DND-41 (cell line): Measurements from ENCODE around the gene TH.

Source experiments
- ATAC-seq: fragments of 200-7000 bp; cut with Tn5 transposase; 3 replicates; pipeline ENCODE4 v1.9.1; 2021; ENCODE audit warnings: low read depth; ENCODE audit not compliant: insufficient read depth
- DNase-seq: peaks from one replicate; pipeline ENCODE4 v3.0.0-alpha.2; 2020
- H2AFZ ChIP-seq: 2 replicates; pipeline ENCODE4 v1.6.0; 2012; ENCODE audit warnings: low read depth, low read length
- H3K27ac ChIP-seq: 2 replicates; pipeline ENCODE4 v1.5.1; 2012; ENCODE audit warnings: low read length, inconsistent platforms
- H3K27me3 ChIP-seq: fragments of 200-600 bp; sonication (generic); 2 replicates; pipeline ENCODE4 v1.6.0; 2012; ENCODE audit warnings: low read length, mild to moderate bottlenecking, inconsistent platforms; ENCODE audit not compliant: insufficient read depth, poor library complexity
- H3K36me3 ChIP-seq: 2 replicates; pipeline ENCODE4 v1.5.1; 2012; ENCODE audit warnings: low read length, inconsistent platforms; ENCODE audit not compliant: insufficient read depth
- H3K4me1 ChIP-seq: 2 replicates; pipeline ENCODE4 v1.5.1; 2012; ENCODE audit warnings: mild to moderate bottlenecking, low read length; ENCODE audit not compliant: insufficient read depth
- H3K4me2 ChIP-seq: 2 replicates; pipeline ENCODE4 v1.6.0; 2012; ENCODE audit warnings: mild to moderate bottlenecking, moderate library complexity, low read length, inconsistent platforms; ENCODE audit not compliant: insufficient read depth
- H3K4me3 ChIP-seq, 2 experiments: fragments of 200-600 bp in 1 of 2; shearing (Covaris generic) in 1 of 2; 2 replicates each; pipeline ENCODE4 v1.5.1; 2012 to 2016; ENCODE audit warnings: inconsistent platforms in 2 of 2, low read length in 2 of 2, mild to moderate bottlenecking in 2 of 2, low read depth in 1 of 2, moderate library complexity in 1 of 2
- H3K79me2 ChIP-seq: 2 replicates; pipeline ENCODE4 v1.6.0; 2012; ENCODE audit warnings: low read length, inconsistent platforms; ENCODE audit not compliant: insufficient read depth
- H3K9ac ChIP-seq: 2 replicates; pipeline ENCODE4 v1.6.0; 2012; ENCODE audit warnings: low read depth, mild to moderate bottlenecking, inconsistent platforms, low read length, moderate library complexity
- H3K9me3 ChIP-seq: 2 replicates; pipeline ENCODE4 v1.5.1; 2012; ENCODE audit warnings: low read length, moderate library complexity, mild to moderate bottlenecking, inconsistent platforms; ENCODE audit not compliant: insufficient read depth, severe bottlenecking
- H4K20me1 ChIP-seq: 2 replicates; pipeline ENCODE4 v1.6.0; 2012; ENCODE audit warnings: low read length; ENCODE audit not compliant: insufficient read depth
- EZH2 ChIP-seq: IDR thresholded peaks from 3 replicates; pipeline ENCODE4 v1.6.1; 2012; ENCODE audit warnings: borderline replicate concordance, low read depth, mild to moderate bottlenecking, moderate library complexity, low read length, inconsistent platforms; ENCODE audit not compliant: severe bottlenecking
- TF ChIP-seq, protein P1 (sequence below): IDR thresholded peaks from 2 replicates; pipeline ENCODE4 v1.5.1; 2012; ENCODE audit warnings: borderline replicate concordance, low read length, moderate library complexity, mild to moderate bottlenecking; ENCODE audit not compliant: poor library complexity, severe bottlenecking; ENCODE audit errors: extremely low read depth

The TH gene

GRCh38 chr11:2192435-2192834 lies 20.8 kb upstream of the TH start:
- no peak overlapping the region for H2AFZ ChIP-seq
- no peaks in the 10 kb centered on the region for H3K79me2 ChIP-seq
- no peak overlapping the region for H3K4me2 ChIP-seq
- no peaks in the 10 kb centered on the region for H3K4me1 ChIP-seq
- no peak for ATAC-seq
- no peaks in the 10 kb centered on the region for H3K9me3 ChIP-seq
- no peak overlapping the region for H3K9ac ChIP-seq
- no peaks in the 10 kb centered on the region for H3K36me3 ChIP-seq
- H3K27ac ChIP-seq = no peak overlapping the region
- TF ChIP-seq, protein P1, sequence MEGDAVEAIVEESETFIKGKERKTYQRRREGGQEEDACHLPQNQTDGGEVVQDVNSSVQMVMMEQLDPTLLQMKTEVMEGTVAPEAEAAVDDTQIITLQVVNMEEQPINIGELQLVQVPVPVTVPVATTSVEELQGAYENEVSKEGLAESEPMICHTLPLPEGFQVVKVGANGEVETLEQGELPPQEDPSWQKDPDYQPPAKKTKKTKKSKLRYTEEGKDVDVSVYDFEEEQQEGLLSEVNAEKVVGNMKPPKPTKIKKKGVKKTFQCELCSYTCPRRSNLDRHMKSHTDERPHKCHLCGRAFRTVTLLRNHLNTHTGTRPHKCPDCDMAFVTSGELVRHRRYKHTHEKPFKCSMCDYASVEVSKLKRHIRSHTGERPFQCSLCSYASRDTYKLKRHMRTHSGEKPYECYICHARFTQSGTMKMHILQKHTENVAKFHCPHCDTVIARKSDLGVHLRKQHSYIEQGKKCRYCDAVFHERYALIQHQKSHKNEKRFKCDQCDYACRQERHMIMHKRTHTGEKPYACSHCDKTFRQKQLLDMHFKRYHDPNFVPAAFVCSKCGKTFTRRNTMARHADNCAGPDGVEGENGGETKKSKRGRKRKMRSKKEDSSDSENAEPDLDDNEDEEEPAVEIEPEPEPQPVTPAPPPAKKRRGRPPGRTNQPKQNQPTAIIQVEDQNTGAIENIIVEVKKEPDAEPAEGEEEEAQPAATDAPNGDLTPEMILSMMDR = no peak
- no peak for TF ChIP-seq EZH2
- H3K4me3 ChIP-seq = no peak overlapping the region
- no peaks in the 10 kb centered on the region for H3K27me3 ChIP-seq
- H4K20me1 ChIP-seq = peaks cover 5% of the 10 kb centered on the region; the same call in 1 of the 2 replicates
- no peak for DNase-seq

GRCh38 chr11:2191883-2192282 lies 20.3 kb upstream of the TH start:
- H3K9me3 ChIP-seq = no peaks in the 10 kb centered on the region
- H3K4me2 ChIP-seq = no peak overlapping the region
- DNase-seq (no peak), ATAC-seq (no peak)
- no peaks in the 10 kb centered on the region for H3K79me2 ChIP-seq
- no peaks in the 10 kb centered on the region for H3K36me3 ChIP-seq
- peaks cover 3% of the 10 kb centered on the region; the same call in 1 of the 2 replicates for H4K20me1 ChIP-seq
- no peaks in the 10 kb centered on the region for H3K4me1 ChIP-seq
- TF ChIP-seq EZH2 = no peak
- TF ChIP-seq, protein P1 = no peak
- no peak overlapping the region for H3K9ac ChIP-seq
- no peak overlapping the region for H3K27ac ChIP-seq
- H3K4me3 ChIP-seq = no peak overlapping the region
- H2AFZ ChIP-seq = no peak overlapping the region
- no peaks in the 10 kb centered on the region for H3K27me3 ChIP-seq

- Histone ChIP-seq H3K4me1 (no peaks in the 10 kb centered on the region), H3K79me2 (no peaks in the 10 kb centered on the region), H4K20me1 (no peaks in the 10 kb centered on the region; the same call in 1 of the 2 replicates), H3K27ac (no peak overlapping the region), H3K4me2 (no peak overlapping the region), H3K27me3 (no peaks in the 10 kb centered on the region), H2AFZ (no peak overlapping the region), H3K4me3 (no peak overlapping the region), H3K36me3 (no peaks in the 10 kb centered on the region), H3K9ac (no peak overlapping the region), H3K9me3 (no peaks in the 10 kb centered on the region)
- ATAC-seq = no peak
- DNase-seq = no peak
- TF ChIP-seq, protein P1 = no peak
- TF ChIP-seq EZH2 = no peak
Measured at GRCh38 chr11:2190657-2191471, 19.2 kb upstream of the TH start.
